GM19025 (cell line): ENCODE data around the gene NCSTN.

Experiments
- ATAC-seq: cut with Tn5 transposase; IDR thresholded peaks from one replicate; pipeline ENCODE4 v1.9.1; 2021; ENCODE audit warnings: mild to moderate bottlenecking, low read depth, moderate library complexity; ENCODE audit not compliant: unreplicated experiment

NCSTN gene

DNA sequence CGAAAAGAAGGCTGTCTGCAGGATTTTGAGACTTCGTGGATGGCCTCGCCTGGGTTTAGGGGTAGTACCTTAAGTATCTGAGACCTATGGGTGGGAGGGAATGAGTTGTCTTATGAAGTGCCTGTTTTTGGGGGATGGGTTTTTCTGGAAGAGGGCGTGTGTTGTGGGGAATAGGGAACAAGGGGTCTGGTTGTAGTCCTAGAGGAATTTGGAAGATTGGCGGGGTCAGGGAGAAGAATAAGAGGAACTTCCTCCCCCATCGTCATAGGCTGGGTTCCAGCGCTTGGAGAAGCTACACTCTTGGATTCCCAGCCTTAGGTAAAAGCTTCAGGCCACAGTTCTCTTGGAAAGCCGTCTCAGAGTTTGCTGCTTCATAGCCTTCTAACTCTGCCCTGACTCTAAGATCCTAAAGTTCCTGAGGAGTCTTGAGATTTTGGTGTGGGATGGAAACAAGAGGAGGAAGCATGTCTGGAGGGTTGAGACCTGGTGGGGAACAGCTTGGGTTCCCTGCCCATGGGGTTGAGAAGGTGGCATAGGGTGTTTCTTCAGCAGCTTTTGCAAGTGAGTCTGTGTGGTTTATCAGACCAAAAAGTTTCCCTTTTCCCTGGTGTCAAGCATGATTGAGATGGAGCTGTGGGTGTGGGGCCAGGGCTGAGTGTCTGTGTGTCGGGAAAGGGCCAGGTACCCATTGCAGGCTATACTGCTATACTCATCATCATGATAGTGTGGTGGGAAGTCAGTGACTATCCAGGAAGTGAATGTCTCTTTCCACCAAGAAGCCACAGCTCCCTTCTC, 59.0 kb downstream of the NCSTN start:
- no peak for ATAC-seq

GRCh38 chr1:160403244-160403643, 60.1 kb downstream of the NCSTN start:
- ATAC-seq = no peak

- ATAC-seq = no peak
Measured at GRCh38 chr1:160404094-160404493, 60.9 kb downstream of the NCSTN start.

DNA sequence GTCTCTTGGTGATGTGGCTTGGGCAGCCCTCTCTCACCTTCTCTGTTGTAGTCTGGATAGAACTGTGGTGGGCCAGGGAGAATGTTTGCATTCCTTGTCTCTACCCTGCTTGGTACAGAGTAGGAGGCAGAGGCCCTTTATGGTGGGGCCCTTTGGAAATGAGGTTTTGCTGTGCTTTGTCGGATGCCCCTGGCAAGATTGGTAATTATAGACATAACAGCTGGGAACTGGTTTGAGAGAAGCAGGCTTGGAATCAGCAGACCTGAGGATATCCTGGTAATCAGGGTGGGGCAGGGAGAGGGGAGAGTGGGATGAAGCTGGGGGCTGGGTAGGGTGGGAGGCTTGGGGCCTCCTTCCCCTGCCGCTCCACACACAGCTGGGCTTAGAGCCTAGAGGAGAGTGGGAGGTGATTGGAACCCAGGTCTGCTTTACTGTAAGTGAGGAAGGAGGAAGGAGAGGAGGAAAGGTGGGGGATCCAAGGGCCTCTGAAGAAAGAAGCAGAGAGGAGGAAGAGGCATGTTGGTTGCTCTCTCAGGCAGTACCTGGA, 62.2 kb downstream of the NCSTN start:
- no peak for ATAC-seq

DNA sequence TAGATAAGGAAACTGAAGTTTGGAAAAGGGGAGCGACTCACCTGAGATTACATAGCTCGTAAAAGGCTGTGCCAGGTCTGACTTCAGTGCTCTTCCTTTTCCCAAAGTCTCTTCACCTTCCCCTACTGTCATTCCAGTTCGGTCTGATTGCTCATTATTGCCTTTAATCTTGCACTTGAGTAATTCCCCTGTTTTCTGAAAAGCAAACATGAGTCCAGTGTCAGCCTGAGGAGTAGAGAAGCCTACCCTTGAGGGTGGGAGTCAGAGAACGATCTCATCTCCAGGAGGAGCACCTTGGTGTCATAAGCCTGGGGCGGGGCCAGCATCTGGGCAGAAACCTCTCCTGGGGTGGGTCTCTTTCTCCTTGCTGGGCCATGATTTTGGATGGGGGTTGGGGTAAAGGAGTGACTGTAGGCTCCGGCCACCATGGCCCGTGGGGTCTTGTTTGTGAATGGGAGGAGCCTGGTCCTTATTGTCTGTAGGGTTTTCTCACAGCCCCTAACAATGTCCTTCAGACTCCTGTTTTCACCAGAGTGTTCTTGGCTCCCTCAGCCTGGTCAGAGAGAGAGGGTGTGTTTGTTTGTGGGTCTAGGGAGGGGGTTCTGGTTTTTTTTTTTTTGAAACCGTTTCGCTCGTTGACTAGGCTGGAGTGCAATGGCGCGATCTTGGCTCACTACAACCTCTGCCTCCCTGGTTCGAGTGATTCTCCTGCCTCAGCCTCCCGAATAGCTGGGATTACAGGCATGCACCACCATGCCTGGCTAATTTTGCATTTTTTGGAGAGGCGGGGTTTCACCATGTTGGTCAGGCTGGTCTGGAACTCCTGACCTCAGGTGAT, 63.2 kb downstream of the NCSTN start:
- ATAC-seq = no peak

DNA sequence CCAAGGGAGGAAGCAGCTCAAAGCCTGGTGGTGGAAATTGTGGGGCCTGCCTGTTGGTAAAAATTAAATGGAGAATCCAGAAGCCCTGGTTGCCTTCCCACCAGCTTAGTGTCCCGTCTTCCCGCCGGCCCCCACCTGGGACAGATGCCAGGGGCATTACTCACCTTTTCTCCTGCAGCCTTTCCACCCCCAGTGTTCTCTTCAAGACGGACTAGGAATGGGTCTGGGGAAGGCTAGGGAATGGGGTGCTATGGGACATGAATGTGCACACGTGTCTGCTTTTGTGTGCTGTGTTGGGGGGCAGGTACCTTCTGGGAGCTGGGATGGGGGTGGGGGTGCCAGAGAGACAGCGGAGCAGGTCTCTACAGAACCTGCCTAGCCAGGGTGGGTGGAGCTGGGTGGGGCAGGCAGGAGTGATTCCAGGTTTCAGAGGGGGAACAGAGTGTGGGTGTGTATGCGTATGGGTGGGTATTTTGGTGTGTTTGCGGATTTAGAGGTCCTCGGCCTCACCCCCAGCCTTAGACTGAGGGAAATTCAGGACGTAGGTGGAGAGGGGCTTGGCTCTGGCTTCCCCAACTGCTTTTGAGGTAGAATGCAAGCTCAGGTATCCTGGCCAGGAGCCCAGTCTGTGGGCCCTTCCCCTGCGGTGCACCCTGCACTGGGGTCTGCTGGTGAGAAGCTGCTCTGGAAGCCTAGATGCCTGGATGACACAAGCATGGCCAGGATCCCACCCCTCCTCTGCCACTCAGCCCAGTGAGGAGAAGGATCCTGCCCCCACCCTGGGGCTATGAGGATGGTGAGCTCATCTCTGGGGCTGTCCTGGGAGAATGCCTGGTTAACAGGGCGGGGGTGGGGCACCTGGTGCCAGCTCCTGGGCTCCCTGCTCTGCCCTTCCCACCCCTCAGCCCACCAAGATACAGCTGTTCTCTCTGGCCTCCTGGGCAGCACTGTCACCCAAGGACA, 64.9 kb downstream of the NCSTN start:
- no peak for ATAC-seq
